Spleen (tissue), 11 donors: ENCODE data around the gene GLS. TPM values are rescaled to one million over a fixed set of nuclear protein-coding genes. Genes with fewer than 3 reads are reported as not detected.
"Not testable (repeated sequence)": the region's sequence is repeated elsewhere in the genome, so short reads cannot be mapped to it uniquely, and the experiment has no call there.

Source experiments
- DNase-seq: peaks from one replicate; pipeline ENCODE4 v3.0.0-alpha.2; 2020
- H3K27ac ChIP-seq, 8 donors: fragments of 200-600 bp; sonication (generic) in 7 of 8; 1 replicate in 4 of 8; 2 replicates in 4 of 8; pipeline versions ENCODE4 v1.5.0 to v1.8.0; 2016 to 2021; ENCODE audit warnings: inconsistent platforms in 4 of 8, mild to moderate bottlenecking in 4 of 8, moderate library complexity in 1 of 8
- H3K27me3 ChIP-seq, 7 donors: fragments of 200-600 bp; sonication (generic) in 6 of 7; replicated peaks in 1 of 7; 1 replicate in 4 of 7; 2 replicates in 3 of 7; pipeline versions ENCODE4 v1.5.0 to v1.8.0; 2016 to 2021; ENCODE audit warnings: inconsistent platforms in 3 of 7, mild to moderate bottlenecking in 1 of 7
- H3K36me3 ChIP-seq, 6 donors: fragments of 200-600 bp; sonication (generic) in 5 of 6; 1 replicate in 4 of 6; 2 replicates in 2 of 6; pipeline versions ENCODE4 v1.5.0 to v1.8.0; 2016 to 2021; ENCODE audit warnings: inconsistent platforms in 2 of 6
- H3K4me1 ChIP-seq, 6 donors: fragments of 200-600 bp; sonication (generic) in 5 of 6; 1 replicate in 3 of 6; 2 replicates in 3 of 6; pipeline versions ENCODE4 v1.5.0 to v1.8.0; 2016 to 2021; ENCODE audit warnings: inconsistent platforms in 3 of 6
- H3K4me3 ChIP-seq, 8 donors: fragments of 200-600 bp; sonication (generic) in 7 of 8; 1 replicate in 4 of 8; 2 replicates in 4 of 8; pipeline versions ENCODE4 v1.5.0 to v1.8.0; 2016 to 2021; ENCODE audit warnings: inconsistent platforms in 4 of 8, mild to moderate bottlenecking in 4 of 8, moderate library complexity in 2 of 8
- H3K9me3 ChIP-seq, 8 donors: fragments of 200-600 bp; sonication (generic) in 7 of 8; 1 replicate in 4 of 8; 2 replicates in 4 of 8; pipeline versions ENCODE4 v1.5.0 to v1.8.0; 2016 to 2021; ENCODE audit warnings: inconsistent platforms in 4 of 8
- CTCF ChIP-seq, 11 experiments: fragments of 200-600 bp in 7 of 11; fragments of 450-650 bp in 4 of 11; sonication (generic) in 4 of 11; IDR thresholded peaks in 8 of 11; conservative IDR thresholded peaks in 3 of 11; 1 replicate in 7 of 11; 2 replicates in 4 of 11; pipeline versions ENCODE4 v1.4.0 to v1.8.0; 2016 to 2021; ENCODE audit warnings: antibody characterized with exemption in 11 of 11, inconsistent platforms in 4 of 11, mild to moderate bottlenecking in 1 of 11
- POLR2A ChIP-seq, 3 donors: fragments of 450-650 bp; IDR thresholded peaks; one replicate each; pipeline ENCODE4 v1.5.1; 2017; ENCODE audit warnings: antibody characterized with exemption in 3 of 3, mild to moderate bottlenecking in 1 of 3
- POLR2AphosphoS5 ChIP-seq, 3 donors: sonication (generic); formaldehyde crosslinking; IDR thresholded peaks; one replicate each; pipeline ENCODE4 v1.5.1; 2017; ENCODE audit warnings: antibody characterized with exemption in 3 of 3
- WGBS, 5 donors: extraction: QIAGEN DNeasy Blood & Tissue Kit in 3 of 5; methylation state at CpG; one replicate each; pipeline versions ENCODE4 v1.1.5 to v1.1.7; 2013 to 2018; 5-methylcytosine and 5-hydroxymethylcytosine counted together
- intact Hi-C: fragments of 100-400 bp; cut with DNase I; formaldehyde crosslinking; loops from one replicate; pipeline ENCODE4 v1.15.0; 2023; ENCODE audit warnings: low total_unique reads
- polyA plus RNA-seq, 3 donors: library from polyadenylated mRNA; stranded (reverse); fragments of 200-250 nt; gene quantifications; one replicate each; pipeline ENCODE4 v1.2.1, GENCODE V29; 2013
- total RNA-seq, 7 donors: library from RNA; depleted of rRNA in 3 of 7; stranded (reverse); fragments of >200 nt in 3 of 7; fragmentation: NEBNext Ultra II Directional in 4 of 7; extraction: Animal tissue kit (Norgen Biotek cat#: 25700) in 4 of 7; gene quantifications; one replicate each; pipeline versions ENCODE4 v1.1.0 to v1.2.1, GENCODE V29; 2016 to 2021
- donor health status: healthy with polysubstance abuse.
- donor health status: DM: no; HTN: no; CAD: no; lungs with moderate emphysema.
- donor health status: DM: no; HTN: no; CAD: no.
- donor health status: Bipolar disorder and iron deficiency.
- donor health status: healthy.
- donor health status: DM: no; HTN: no; CAD: no.
- donor health status: DM: yes; HTN: yes; CAD: no.

GLS gene
- total and polyA plus RNA-seq, 10 donors, result 42.3 to 254 (median 176) TPM

- intact Hi-C loops, result no loop called here
Observed at GRCh38 chr2:190882411-190882766, 1.8 kb downstream of the GLS start.

GRCh38 chr2:190882856-190883582 lies 2.4 kb downstream of the GLS start:
- H3K27ac ChIP-seq, result peak overlapping the region; percentile 94 to 99 (median 98)
- peak overlapping the region; percentile 77 to 95 (median 90) for H3K4me3 ChIP-seq
- no peaks in the 10 kb centered on the region for H3K36me3 ChIP-seq
- TF ChIP-seq CTCF (IDR thresholded peaks at IDR 0.05 in 8 of 11, conservative IDR thresholded peaks at IDR 0.05 in 3 of 11) (no peak), POLR2A (IDR thresholded peaks at IDR 0.05) (no peak), POLR2AphosphoS5 (IDR thresholded peaks at IDR 0.05) (no peak)
- DNase-seq, result no peak
- H3K4me1 ChIP-seq, result peaks cover 37 to 76% (median 66%) of the 10 kb centered on the region in 6 donors
- 13 to 21% (median 16%) methylated on average over 4 of the region's 4 CpGs for WGBS, 5 donors
- intact Hi-C loops, result no loop called here
- no peaks in the 10 kb centered on the region for H3K9me3 ChIP-seq
- H3K27me3 ChIP-seq, result no peaks in the 10 kb centered on the region

More at GRCh38 chr2:190882411-190882766, 1.8 kb downstream of the GLS start:
- DNase-seq, result no peak
- H3K4me1 ChIP-seq, result peaks cover 34 to 76% (median 62%) of the 10 kb centered on the region in 6 donors
- H3K4me3 ChIP-seq, result peak overlapping the region; percentile 77 to 95 (median 90)
- H3K27me3 ChIP-seq, result no peaks in the 10 kb centered on the region
- peak overlapping the region; percentile 94 to 99 (median 98) for H3K27ac ChIP-seq
- WGBS, 5 donors, result 2 to 5% (median 4%) methylated on average over 5 of the region's 5 CpGs
- TF ChIP-seq CTCF (IDR thresholded peaks at IDR 0.05 in 8 of 11, conservative IDR thresholded peaks at IDR 0.05 in 3 of 11) (no peak), POLR2A (IDR thresholded peaks at IDR 0.05) (no peak), POLR2AphosphoS5 (IDR thresholded peaks at IDR 0.05) (no peak)
- H3K36me3 ChIP-seq, result no peaks in the 10 kb centered on the region
- no peaks in the 10 kb centered on the region for H3K9me3 ChIP-seq

- intact Hi-C loops, H3K4me3 ChIP-seq, H3K9me3 ChIP-seq, H3K27me3 ChIP-seq, H3K36me3 ChIP-seq: not testable (repeated sequence)
- 65 to 85% (median 75%) methylated on average over 6 of the region's 6 CpGs for WGBS, 5 donors
- Histone ChIP-seq H3K4me1 (peaks cover 58 to 86% (median 83%) of the 10 kb centered on the region in 6 donors), H3K27ac (peak overlapping the region in 2 of 8 donors; percentile 17 to 41)
- DNase-seq, result peak; percentile 24
Observed at GRCh38 chr2:190885844-190886243, 5.2 kb downstream of the GLS start.

GRCh38 chr2:190887089-190887488 lies 6.5 kb downstream of the GLS start:
- no peak for DNase-seq
- peak overlapping the region in 1 of 8 donors; percentile 12 for H3K4me3 ChIP-seq
- peaks cover 64 to 99% (median 96%) of the 10 kb centered on the region in 6 donors for H3K4me1 ChIP-seq
- WGBS, 5 donors, result 33 to 50% (median 37%) methylated on average over 2 of the region's 2 CpGs
- H3K36me3 ChIP-seq, result peaks cover 0 to 7% (median 0%) of the 10 kb centered on the region in 6 donors
- H3K27ac ChIP-seq, result peak overlapping the region in 6 of 8 donors; percentile 9 to 45 (median 28)
- TF ChIP-seq CTCF (IDR thresholded peaks at IDR 0.05 in 8 of 11, conservative IDR thresholded peaks at IDR 0.05 in 3 of 11) (no peak), POLR2AphosphoS5 (IDR thresholded peaks at IDR 0.05) (no peak), POLR2A (IDR thresholded peaks at IDR 0.05) (no peak)
- H3K9me3 ChIP-seq, result no peaks in the 10 kb centered on the region
- intact Hi-C loops, result no loop called here
- H3K27me3 ChIP-seq, result no peaks in the 10 kb centered on the region
